CD4-positive, alpha-beta T cell treated with Interferon gamma for 1 hour (primary cell): ENCODE results near the gene CBFA2T3.
A peak's percentile ranks its signal among the peaks of the same experiment; 100 is the strongest.

Experiments used
- DNase-seq: peaks from one replicate; pipeline ENCODE4 v3.0.0-alpha.2; 2020

The CBFA2T3 gene

DNA sequence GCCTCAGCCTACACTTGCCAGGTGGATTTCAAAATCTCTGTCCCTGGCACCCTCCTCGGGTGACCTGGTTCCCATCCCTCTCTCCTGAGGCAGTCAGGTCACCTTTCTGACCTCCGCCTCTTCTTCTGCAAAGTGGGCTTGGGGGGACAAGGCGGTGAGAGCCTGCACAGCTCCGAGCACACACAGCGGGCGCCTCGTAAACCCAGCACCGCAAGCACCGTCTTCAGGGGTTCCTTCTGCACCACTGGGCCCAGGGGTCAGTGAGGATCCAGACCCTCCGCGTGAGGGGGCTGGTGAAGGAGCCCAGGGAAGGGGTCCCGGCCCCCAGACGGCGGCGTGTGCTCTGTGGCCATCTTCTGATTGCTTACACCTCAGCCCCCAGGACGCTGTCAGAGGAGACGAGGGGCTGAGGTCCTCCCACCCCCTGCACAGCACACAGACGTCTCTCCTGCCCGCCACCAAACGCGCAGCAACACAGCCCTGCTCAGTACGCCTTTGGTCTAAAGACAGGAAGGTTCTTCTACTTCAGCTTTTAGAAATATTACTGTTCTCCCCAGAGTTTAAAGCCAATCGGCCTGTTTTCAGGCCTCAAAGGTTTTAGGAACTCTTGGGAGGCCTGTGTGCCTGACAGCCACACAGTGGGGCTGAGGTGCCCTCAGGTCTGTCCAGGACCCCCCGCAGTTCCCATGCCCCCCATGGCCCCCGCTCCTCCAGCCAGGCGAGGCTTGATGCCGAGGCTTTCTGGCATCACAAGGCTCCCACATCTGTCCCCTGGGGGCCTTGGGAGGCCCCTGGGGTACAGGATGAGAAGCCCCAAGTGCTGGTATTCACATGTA is 2.7 kb downstream of the CBFA2T3 start:
- no peak for DNase-seq

DNA sequence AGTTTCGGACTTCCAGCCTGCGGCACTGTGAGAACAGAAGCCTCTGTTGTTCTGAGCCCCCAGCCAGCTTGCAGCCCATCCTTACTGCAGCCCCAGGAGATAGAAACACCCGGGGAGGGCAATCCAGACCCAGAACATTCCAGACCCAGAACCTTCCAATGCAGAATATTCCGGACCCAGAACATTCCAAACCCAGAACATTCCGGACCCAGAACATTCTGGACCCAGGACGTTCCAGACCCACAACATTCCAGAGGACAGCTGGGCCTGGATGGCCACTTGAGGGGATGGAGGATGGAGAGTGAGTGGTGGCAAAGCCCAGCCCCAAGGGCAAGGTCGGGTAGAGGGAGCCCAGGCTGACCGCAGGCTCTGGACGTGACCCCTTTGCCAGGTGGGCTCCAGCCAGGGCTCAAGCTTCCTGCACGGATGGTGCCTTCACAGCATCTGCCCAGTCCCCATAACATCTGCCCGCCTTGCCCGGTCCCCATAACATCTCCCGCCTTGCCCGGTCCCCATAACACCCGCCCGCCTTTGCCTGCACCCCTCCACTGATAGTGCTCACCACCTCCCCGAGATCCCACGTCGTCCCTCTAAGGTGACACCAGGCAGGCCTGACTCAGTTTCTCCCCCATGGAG is 3.5 kb downstream of the CBFA2T3 start:
- DNase-seq, result no peak

GRCh38 chr16:88973007-88973410 is 4.0 kb downstream of the CBFA2T3 start:
- no peak for DNase-seq

DNA sequence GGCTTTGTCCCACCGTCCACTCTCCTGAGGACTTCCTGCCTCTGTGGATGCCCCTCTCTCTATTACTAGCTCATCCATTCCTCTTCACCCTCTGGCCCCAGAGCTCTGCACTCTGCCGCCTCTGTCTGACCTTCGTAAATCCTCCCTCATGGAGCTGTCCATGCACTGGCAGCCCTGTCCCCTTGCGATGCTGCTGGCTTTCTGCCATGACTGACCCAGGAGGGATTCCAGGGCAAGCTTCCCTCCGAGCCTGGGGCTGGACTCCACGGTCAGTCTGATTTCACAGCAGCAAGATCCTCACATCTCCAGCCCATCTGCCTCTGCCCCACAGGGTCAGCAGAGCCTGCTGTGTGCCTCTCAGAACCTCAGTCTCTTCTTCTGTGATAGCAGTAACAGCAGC is 4.7 kb downstream of the CBFA2T3 start:
- no peak for DNase-seq

GRCh38 chr16:88971371-88972097 is 5.5 kb downstream of the CBFA2T3 start:
- DNase-seq, result peak; percentile 72

DNA sequence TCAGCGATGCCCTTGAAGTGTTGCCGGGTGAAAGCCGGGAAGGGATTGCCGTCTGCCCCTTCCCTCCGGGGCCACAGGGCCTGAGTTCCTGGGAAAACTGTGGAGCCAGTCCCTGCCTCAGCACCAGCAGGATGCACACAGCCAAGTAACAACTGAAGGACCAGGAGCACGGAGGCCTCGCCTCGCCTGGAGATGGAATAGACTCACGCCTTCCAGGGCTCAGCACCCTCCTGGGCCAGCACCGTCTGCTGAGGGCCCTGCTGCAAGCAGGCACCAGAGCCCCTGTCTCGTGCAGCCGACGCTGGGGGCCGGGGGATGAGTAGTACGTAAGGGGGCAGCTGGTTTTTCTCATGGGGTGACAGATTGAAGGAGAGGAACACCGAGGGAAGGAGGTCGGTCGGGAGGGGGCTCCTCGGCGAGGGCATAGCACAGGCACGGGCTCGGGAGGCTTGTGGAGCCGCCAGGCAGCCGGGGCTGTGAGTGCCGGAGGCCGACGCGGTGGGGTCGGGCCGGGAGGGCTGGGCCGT is 6.4 kb downstream of the CBFA2T3 start:
- no peak for DNase-seq

DNA sequence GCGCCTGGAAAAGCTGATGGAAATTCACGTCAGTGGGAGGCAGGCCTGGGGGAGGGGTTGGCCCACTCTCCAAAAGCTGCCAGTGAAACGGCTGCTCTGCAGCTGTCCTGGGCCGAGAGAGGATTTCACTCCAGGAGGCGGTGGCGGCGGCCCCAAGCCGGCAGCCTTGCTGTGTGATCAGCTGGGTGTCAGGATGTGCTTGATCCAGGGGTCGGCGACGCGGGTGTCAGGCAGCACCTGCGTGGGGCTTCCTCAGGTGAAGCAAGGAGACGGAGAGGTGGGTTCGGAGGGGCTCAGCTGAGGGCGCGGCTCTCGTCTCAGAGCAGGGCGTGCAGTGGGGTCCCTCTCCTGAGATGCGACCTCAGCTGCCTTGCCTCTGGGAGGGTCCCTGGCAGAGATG is 7.0 kb downstream of the CBFA2T3 start:
- DNase-seq, result no peak

- DNase-seq, result no peak
Measured at GRCh38 chr16:88969361-88969831, 7.6 kb downstream of the CBFA2T3 start.

GRCh38 chr16:88968589-88969280 is 8.3 kb downstream of the CBFA2T3 start:
- no peak for DNase-seq

DNA sequence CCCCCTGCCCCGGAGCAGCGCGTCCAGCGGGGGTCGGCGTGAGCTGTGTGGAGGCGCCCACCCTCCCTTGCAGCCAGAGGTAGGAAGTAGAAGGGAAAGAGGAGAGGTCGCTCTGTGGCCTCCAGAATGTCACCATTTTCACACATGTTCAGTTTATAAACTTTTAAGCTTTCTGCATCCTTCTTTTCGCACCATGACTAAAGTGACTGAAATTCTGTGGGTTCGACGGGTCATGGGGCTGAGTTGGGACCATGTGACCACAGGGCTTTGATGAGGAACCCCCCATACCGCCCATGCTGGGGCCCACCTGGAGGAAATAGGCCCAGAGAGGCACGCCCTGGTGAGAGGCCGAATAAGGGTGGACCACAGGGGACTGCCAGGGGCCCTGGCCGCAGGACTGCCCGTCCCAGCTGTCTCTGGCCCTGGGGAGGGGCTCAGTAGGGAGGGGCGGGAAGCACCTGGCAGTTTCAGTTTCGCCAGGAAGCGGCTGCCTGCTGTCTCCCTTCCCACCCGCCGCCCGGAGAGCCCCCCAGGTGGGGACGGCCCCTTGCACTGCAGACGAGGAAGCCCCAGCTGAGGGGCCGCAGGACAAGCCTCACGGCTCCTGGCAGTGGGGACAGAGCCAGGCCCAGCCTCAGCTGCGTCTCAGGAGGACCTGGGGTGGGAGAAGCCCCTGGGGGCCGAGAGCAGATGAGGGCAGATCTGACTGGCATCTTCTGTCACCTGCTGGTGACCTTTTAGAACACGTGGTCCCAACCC is 9.0 kb downstream of the CBFA2T3 start:
- peak; percentile 68 for DNase-seq

DNA sequence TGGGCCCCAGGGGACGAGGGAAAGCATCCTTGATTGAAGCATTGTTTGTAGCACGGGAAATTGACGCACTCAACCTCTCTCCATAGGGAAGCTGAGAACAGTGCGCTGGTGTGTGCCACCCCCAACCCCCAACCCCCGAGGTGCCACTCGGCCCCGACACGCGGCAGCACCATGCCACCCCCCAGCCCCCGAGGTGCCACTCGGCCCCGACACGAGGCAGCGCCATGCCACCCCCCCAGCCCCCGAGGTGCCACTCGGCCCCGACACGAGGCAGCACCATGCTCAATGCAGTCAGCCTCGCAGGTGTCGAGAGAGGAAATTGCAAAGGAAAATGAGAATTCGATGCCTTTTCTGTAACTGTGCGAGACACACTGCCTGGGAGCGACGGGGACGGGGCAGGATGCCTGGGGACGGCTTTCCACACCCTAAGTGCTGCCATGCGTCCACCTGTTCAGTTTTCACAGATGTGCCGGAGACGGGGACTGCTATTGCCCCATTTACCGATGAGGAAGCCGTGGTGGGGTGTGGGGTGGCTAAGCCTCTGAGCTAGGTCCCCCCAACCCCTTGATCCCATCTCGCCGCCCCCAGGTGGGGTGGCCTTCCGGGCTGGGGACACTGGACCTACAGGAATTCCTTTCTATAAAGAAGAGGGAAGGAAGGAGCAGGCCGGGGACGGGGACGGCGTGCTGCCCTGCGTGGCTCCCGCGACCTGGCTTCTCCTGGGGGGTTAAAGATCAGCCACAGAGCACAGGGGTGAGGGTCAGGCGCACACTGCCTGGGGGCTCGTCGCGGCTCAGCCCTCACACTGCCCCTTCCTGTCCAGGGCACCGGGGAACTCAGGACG is 9.8 kb downstream of the CBFA2T3 start:
- no peak for DNase-seq

DNA sequence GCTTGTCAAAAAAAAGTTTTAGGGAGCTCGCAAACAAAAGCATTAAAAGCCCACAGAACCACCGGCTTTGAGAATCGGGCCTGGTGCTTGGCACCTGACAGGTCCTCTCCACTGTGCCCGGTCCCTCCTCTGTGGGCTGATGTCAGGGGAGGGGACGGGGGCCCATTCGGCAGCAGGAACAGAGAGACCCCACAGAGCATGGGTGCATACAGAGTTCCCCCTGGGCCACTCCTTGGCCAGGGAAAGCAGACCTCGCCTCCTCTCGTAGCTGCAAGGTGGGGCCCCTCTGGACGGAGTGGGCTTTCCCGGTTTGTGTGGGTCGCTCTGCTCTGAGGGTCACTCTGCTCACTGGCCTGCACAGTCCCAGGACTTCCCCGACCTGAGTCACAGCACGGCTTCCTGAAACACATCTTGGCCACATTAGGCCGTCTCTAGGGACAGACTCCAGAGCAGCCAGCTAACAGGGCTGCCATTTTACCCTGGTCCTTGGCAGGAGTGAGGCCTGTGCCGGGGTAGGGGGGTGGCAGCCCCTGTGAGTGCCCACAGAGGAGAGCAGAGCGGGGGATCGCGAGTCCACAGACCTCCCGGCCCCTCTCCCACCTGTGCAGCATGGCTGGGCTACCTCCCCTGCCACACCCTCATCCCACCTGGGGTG is 11.1 kb downstream of the CBFA2T3 start:
- no peak for DNase-seq

- DNase-seq, result no peak
Measured at GRCh38 chr16:88965411-88965810, 11.6 kb downstream of the CBFA2T3 start.

DNA sequence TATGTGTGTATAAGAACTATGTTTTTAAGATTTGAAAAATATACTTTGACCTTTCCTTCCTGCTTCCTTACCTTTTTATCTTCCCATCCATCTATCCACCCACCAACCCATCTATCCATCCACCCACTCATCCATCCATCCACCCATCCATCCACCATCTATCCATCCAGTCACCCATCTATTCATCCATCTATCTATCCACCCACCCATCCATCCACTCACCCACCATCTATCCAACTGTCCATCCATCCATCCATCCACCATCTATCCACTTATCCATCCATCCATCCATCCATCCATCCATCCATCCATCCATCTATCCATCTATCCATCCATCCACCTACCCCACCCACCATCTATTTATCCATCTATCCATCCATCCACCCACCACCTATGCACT is 12.4 kb downstream of the CBFA2T3 start:
- DNase-seq, result no peak

GRCh38 chr16:88963583-88963982 is 13.4 kb downstream of the CBFA2T3 start:
- no peak for DNase-seq

- no peak for DNase-seq
Measured at GRCh38 chr16:88962478-88963152, 14.4 kb downstream of the CBFA2T3 start.

- no peak for DNase-seq
Measured at GRCh38 chr16:88961011-88961410, 16.0 kb downstream of the CBFA2T3 start.

DNA sequence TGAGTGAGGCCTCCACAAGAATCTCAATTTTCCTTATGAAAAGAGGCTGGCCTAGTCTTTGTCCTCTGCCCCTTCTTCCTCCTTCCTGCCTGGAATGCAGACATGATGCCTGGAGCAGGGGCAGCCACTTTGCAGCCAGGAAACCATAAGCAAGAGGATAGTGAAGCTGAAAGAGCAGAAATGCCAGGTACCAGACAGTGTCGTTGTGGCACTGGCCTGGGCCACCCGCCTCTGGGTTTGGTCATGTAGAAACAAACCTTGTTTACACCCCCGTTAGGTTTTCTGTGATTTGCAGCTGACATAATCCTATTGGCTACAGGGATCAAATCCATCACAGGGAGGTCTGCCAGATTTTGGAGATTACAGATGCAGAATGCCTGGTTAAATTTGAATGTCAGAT is 16.5 kb downstream of the CBFA2T3 start:
- DNase-seq, result no peak

- DNase-seq, result no peak
Measured at GRCh38 chr16:88959022-88959421, 18.0 kb downstream of the CBFA2T3 start.
